Measurements from ENCODE around the gene CBR1. TPM values are rescaled to one million over a fixed set of nuclear protein-coding genes. Genes with fewer than 3 reads are reported as not detected.

CBR1 gene
- total RNA-seq, 1 experiment from 2014 or later = 41.1 TPM

DNA sequence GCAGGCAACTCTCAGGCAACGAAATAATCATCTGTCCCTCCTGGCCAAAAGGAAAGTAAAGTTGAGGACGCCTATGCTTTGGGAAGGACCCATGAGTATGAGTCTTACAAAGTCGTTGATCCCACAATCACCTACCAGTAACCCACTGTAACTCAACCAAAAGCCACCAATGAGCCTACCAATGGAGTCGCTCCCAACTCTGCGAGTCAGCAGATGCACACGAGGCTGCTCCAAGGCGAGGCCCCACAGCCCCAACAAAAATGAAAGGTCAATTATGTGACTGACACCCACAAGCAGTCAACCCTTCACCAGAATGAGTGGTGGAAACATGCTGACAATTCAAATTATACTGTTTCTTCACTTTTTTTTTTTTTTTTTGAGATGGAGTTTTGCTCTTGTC is 21.5 kb upstream of the CBR1 start:
- ChIA-PET POLR2A (no interaction called here), CTCF (no interaction called here)
- Histone ChIP-seq H3K4me3 (ENCODE audit: low read depth, low read length) (no peak overlapping the region), H3K36me3 (ENCODE audit: control insufficient read depth, insufficient read depth, low read length) (no peaks in the 10 kb centered on the region; the same call in 1 of the 2 replicates), H3K9me3 (no peaks in the 10 kb centered on the region), H3K27me3 (replicated peaks; ENCODE audit: control insufficient read depth, insufficient read depth, low read length) (no peaks in the 10 kb centered on the region), H3K4me1 (no peaks in the 10 kb centered on the region)
- Mint-ChIP-seq H3K27me3 (ENCODE audit: insufficient read depth, unreplicated experiment) (no peaks in the 10 kb centered on the region), H3K4me1 (ENCODE audit: low read depth, unreplicated experiment) (no peaks in the 10 kb centered on the region), H3K36me3 (ENCODE audit: insufficient read depth, unreplicated experiment) (peaks cover 51% of the 10 kb centered on the region), H3K4me3 (ENCODE audit: unreplicated experiment) (no peak overlapping the region), H3K27ac (ENCODE audit: unreplicated experiment) (no peak overlapping the region), H3K9me3 (ENCODE audit: unreplicated experiment) (no peaks in the 10 kb centered on the region)
- BruUV-seq (replicated peaks) = no TSS peak
- no peak for DNase-seq
- intact Hi-C loops (cut with micrococcal nuclease; ENCODE audit: unreplicated experiment) = no loop called here
- TF ChIP-seq, protein P1, sequence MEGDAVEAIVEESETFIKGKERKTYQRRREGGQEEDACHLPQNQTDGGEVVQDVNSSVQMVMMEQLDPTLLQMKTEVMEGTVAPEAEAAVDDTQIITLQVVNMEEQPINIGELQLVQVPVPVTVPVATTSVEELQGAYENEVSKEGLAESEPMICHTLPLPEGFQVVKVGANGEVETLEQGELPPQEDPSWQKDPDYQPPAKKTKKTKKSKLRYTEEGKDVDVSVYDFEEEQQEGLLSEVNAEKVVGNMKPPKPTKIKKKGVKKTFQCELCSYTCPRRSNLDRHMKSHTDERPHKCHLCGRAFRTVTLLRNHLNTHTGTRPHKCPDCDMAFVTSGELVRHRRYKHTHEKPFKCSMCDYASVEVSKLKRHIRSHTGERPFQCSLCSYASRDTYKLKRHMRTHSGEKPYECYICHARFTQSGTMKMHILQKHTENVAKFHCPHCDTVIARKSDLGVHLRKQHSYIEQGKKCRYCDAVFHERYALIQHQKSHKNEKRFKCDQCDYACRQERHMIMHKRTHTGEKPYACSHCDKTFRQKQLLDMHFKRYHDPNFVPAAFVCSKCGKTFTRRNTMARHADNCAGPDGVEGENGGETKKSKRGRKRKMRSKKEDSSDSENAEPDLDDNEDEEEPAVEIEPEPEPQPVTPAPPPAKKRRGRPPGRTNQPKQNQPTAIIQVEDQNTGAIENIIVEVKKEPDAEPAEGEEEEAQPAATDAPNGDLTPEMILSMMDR (IDR thresholded peaks at IDR 0.05; ENCODE audit: insufficient read depth in 1 of 2, low read depth in 1 of 2, low read length in 1 of 2, severe bottlenecking in 1 of 2, unreplicated experiment in 1 of 2) = no peak

DNA sequence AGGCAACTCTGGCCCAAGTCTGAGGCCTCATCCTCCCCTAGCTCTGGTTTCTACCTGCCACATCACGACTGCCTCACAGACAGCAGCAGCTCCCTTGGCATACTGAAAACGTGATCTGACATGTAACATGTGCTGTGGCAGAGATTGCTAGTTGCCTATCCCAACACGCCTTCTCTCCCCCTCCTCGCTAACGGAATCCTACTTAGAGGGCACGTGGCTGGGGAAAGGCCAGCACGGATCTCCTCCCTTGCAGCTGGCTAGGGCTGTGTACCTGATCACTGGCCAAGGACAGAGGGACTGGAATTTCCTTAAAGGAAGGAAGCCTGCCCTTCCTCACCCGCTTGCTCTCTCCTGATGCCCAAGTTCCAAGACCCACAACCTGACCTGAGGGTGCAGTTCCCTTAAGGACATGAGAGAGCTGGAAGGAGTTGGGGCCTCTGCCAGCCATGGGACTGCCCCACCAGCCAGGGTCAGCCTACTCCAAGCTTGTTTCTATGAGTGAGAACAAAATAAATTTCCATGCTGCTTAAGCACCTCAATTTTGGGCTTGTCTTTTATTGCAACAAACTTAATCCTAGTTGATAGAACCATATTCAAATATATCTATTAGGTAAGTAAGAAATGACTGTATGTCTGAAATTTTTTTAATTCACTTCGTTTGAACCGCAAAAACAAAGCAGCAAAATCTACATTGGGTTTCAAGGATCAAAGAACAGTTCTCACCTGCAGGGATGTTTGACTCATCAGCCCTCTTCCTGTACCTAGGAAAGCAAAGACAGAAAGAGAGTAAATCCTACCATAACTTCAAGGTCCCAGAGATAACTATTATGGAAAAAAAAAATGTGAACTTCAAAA is 16.7 kb upstream of the CBR1 start:
- POLR2A ChIA-PET = no interaction called here
- no peak overlapping the region for H3K27ac Mint-ChIP-seq (ENCODE audit: unreplicated experiment)
- Histone ChIP-seq H3K36me3 (ENCODE audit: control insufficient read depth, insufficient read depth, low read length) (peaks cover 3% of the 10 kb centered on the region), H3K4me1 (no peaks in the 10 kb centered on the region), H3K9me3 (no peaks in the 10 kb centered on the region), H3K4me3 (ENCODE audit: low read depth, low read length) (no peak overlapping the region), H3K27me3 (replicated peaks; ENCODE audit: control insufficient read depth, insufficient read depth, low read length) (no peaks in the 10 kb centered on the region)
- no peaks in the 10 kb centered on the region for H3K9me3 Mint-ChIP-seq (ENCODE audit: unreplicated experiment)
- no TSS peak for BruUV-seq (replicated peaks)
- intact Hi-C loops (cut with micrococcal nuclease; ENCODE audit: unreplicated experiment) = no loop called here
- CTCF ChIA-PET = no interaction called here
- H3K4me3 Mint-ChIP-seq (ENCODE audit: unreplicated experiment) = no peak overlapping the region
- TF ChIP-seq, protein P1 (IDR thresholded peaks at IDR 0.05; ENCODE audit: insufficient read depth in 1 of 2, low read depth in 1 of 2, low read length in 1 of 2, severe bottlenecking in 1 of 2, unreplicated experiment in 1 of 2) = no peak
- DNase-seq = no peak
- H3K27me3 Mint-ChIP-seq (ENCODE audit: insufficient read depth, unreplicated experiment) = no peaks in the 10 kb centered on the region
- H3K4me1 Mint-ChIP-seq (ENCODE audit: low read depth, unreplicated experiment) = no peaks in the 10 kb centered on the region
- H3K36me3 Mint-ChIP-seq (ENCODE audit: insufficient read depth, unreplicated experiment) = peaks cover 46% of the 10 kb centered on the region

DNA sequence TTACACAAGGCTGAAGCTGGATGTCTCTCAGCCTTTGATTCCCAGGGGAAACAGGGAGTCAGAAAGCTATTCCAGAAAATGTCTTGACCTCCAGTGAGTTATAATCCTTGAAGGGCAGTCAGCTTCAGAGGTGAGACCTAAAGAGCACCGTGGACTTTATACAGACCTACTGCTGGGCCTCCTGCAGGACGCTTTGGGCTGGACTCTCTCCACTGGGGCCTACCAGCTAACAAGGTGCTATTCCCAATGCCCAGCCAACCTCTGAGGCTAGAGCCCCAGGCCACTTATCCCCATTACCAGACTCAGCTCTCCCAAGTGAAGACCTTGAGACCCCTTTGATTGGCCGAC is 16.1 kb upstream of the CBR1 start:
- H3K27me3 Mint-ChIP-seq (ENCODE audit: insufficient read depth, unreplicated experiment) = no peaks in the 10 kb centered on the region
- ChIA-PET POLR2A (no interaction called here), CTCF (no interaction called here)

More for the DNA sequence above, 16.1 kb upstream of the CBR1 start:
- TF ChIP-seq, protein P1 (IDR thresholded peaks at IDR 0.05; ENCODE audit: insufficient read depth in 1 of 2, low read depth in 1 of 2, low read length in 1 of 2, severe bottlenecking in 1 of 2, unreplicated experiment in 1 of 2) = no peak
- Histone ChIP-seq H3K4me3 (ENCODE audit: low read depth, low read length) (no peak overlapping the region), H3K4me1 (0 out of 2 replicates have a peak, but pooled peaks cover under 1% of the 10 kb centered on the region), H3K36me3 (ENCODE audit: control insufficient read depth, insufficient read depth, low read length) (peaks cover 3% of the 10 kb centered on the region), H3K27me3 (replicated peaks; ENCODE audit: control insufficient read depth, insufficient read depth, low read length) (no peaks in the 10 kb centered on the region), H3K9me3 (no peaks in the 10 kb centered on the region)
- Mint-ChIP-seq H3K9me3 (ENCODE audit: unreplicated experiment) (no peaks in the 10 kb centered on the region), H3K36me3 (ENCODE audit: insufficient read depth, unreplicated experiment) (peaks cover 45% of the 10 kb centered on the region), H3K4me1 (ENCODE audit: low read depth, unreplicated experiment) (no peaks in the 10 kb centered on the region), H3K27ac (ENCODE audit: unreplicated experiment) (no peak overlapping the region), H3K4me3 (ENCODE audit: unreplicated experiment) (no peak overlapping the region)
- intact Hi-C loops (cut with micrococcal nuclease; ENCODE audit: unreplicated experiment) = no loop called here
- BruUV-seq (replicated peaks) = no TSS peak
- no peak for DNase-seq

Data from Caco-2 (cell line).